Right ventricle myocardium superior (tissue), 1 donor: ENCODE data around the gene SNAPIN. TPM values are rescaled to one million over a fixed set of nuclear protein-coding genes. Genes with fewer than 3 reads are reported as not detected.
A peak's percentile ranks its signal among the peaks of the same experiment; 100 is the strongest.

Experiments
- ATAC-seq: fragments of 200-7000 bp; cut with Tn5 transposase; one replicate; pipeline ENCODE4 v1.9.1; 2020; ENCODE audit warnings: mild to moderate bottlenecking; ENCODE audit not compliant: poor library complexity
- DNase-seq: peaks from one replicate; pipeline ENCODE4 v3.0.0-alpha.2; 2020
- intact Hi-C: fragments of 100-400 bp; cut with DNase I; formaldehyde crosslinking; loops from one replicate; pipeline ENCODE4 v1.11.2; 2022
- microRNA-seq: library from miRNA; unstranded; fragments of <30 nt; microRNA quantifications from one replicate; pipeline ENCODE4 v1.2.0, GENCODE V29; 2020
- total RNA-seq: library from RNA; stranded (reverse); fragmentation: NEBNext Ultra II Directional; extraction: Animal tissue kit (Norgen Biotek cat#: 25700); gene quantifications from one replicate; pipeline ENCODE4 v1.2.1, GENCODE V29; 2021
- donor health status: DM: no; HTN: yes; CAD: no; lungs with severe emphysema.

Gene SNAPIN
- total RNA-seq, 1 donor from 2014 or later = 57.2 TPM

GRCh38 chr1:153688276-153688675 lies 29.8 kb downstream of the SNAPIN start:
- ATAC-seq (no peak), DNase-seq (no peak)
- intact Hi-C loops = no loop called here

- intact Hi-C loops = no loop called here
- no peak for ATAC-seq
- no peak for DNase-seq
Measured at GRCh38 chr1:153688736-153689328, 30.3 kb downstream of the SNAPIN start.

GRCh38 chr1:153693466-153693865 lies 35.0 kb downstream of the SNAPIN start:
- intact Hi-C loops = loop anchor here (5.0 kb wide), 1 partner anchor 59 kb away; no protein-coding TSS in a partner anchor
- DNase-seq = no peak

GRCh38 chr1:153696741-153697140 lies 38.2 kb downstream of the SNAPIN start:
- ATAC-seq (no peak), DNase-seq (no peak)
- intact Hi-C loops = no loop called here

More at GRCh38 chr1:153693466-153693865, 35.0 kb downstream of the SNAPIN start:
- no peak for ATAC-seq

- intact Hi-C loops = no loop called here
- peak; percentile 68 for DNase-seq
- peak; percentile 50 for ATAC-seq
Measured at GRCh38 chr1:153697191-153698019, 38.9 kb downstream of the SNAPIN start.

- DNase-seq (peak; percentile 89), ATAC-seq (peak; percentile 89)
- intact Hi-C loops = no loop called here
Measured at GRCh38 chr1:153698020-153698922, 39.8 kb downstream of the SNAPIN start.

- DNase-seq (no peak), ATAC-seq (no peak)
- intact Hi-C loops = no loop called here
Measured at GRCh38 chr1:153698923-153699714, 40.6 kb downstream of the SNAPIN start.

GRCh38 chr1:153699768-153700167 lies 41.3 kb downstream of the SNAPIN start:
- intact Hi-C loops = no loop called here

GRCh38 chr1:153705484-153705883 lies 47.0 kb downstream of the SNAPIN start:
- peak; percentile 4 for DNase-seq
- ATAC-seq = no peak
- intact Hi-C loops = no loop called here

More at GRCh38 chr1:153699768-153700167, 41.3 kb downstream of the SNAPIN start:
- DNase-seq (no peak), ATAC-seq (no peak)

GRCh38 chr1:153711026-153711425 lies 52.5 kb downstream of the SNAPIN start:
- intact Hi-C loops = no loop called here

More at GRCh38 chr1:153711026-153711425, 52.5 kb downstream of the SNAPIN start:
- DNase-seq = no peak
- ATAC-seq = no peak

Small RNA genes lying within 50 kb of the gene (microRNA-seq; reads per million reads assigned to microRNA genes)
- gene MIR8083 = not detected

Other genes with a start within 250 kb of the SNAPIN start
- not detected for gene S100A7A, start 242.2 kb upstream of the SNAPIN start, total RNA-seq
- gene S100A7, start 198.1 kb upstream of the SNAPIN start, total RNA-seq = not detected
- gene S100A6, start 122.7 kb upstream of the SNAPIN start, total RNA-seq = 260 TPM
- not detected for gene S100A5, start 117.8 kb upstream of the SNAPIN start, total RNA-seq
- 130 TPM for gene S100A4, start 112.9 kb upstream of the SNAPIN start, total RNA-seq
- 0.70 TPM for gene S100A3, start 109.4 kb upstream of the SNAPIN start, total RNA-seq
- 2.3 TPM for gene S100A2, start 92.9 kb upstream of the SNAPIN start, total RNA-seq
- 44.3 TPM for gene S100A16, start 45.6 kb upstream of the SNAPIN start, total RNA-seq
- gene S100A14, start 42.4 kb upstream of the SNAPIN start, total RNA-seq = 5.8 TPM
- 153 TPM for gene S100A13, start 31.2 kb upstream of the SNAPIN start, total RNA-seq
- gene S100A1, start 30.3 kb upstream of the SNAPIN start, total RNA-seq = 2,267 TPM
- 68.1 TPM for gene CHTOP, start 24.6 kb upstream of the SNAPIN start, total RNA-seq
- 55.3 TPM for gene ILF2, start 12.3 kb downstream of the SNAPIN start, total RNA-seq
- gene NPR1, start 20.0 kb downstream of the SNAPIN start, total RNA-seq = 10.0 TPM
- 31.8 TPM for gene INTS3, start 69.3 kb downstream of the SNAPIN start, total RNA-seq
- 12.0 TPM for gene SLC27A3, start 116.7 kb downstream of the SNAPIN start, total RNA-seq